ENCODE data around the gene ITSN1.

ITSN1 gene

DNA sequence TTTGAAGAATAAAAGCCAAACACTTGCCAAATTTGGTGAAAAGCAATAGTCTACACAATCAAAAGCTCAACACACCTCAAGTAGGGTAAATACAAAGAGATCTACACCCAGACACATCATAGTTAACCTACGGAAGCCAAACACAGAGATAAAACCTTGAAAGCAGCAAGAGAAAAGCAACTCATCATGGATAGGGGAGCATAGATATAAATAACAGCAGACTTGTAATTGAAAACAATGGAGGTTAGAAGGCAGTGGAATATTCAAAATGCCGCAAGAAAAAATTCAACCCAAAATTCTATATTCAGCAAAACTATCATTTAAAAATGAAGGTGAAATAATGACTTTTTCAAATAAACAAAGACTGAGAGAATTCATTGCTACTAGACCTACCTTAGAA lies 105.1 kb downstream of the ITSN1 start:
- DNase-seq (ENCODE audit: insufficient read length, low spot score), result no peak
- FAIRE-seq, result no peak
- TF ChIP-seq, protein P1, sequence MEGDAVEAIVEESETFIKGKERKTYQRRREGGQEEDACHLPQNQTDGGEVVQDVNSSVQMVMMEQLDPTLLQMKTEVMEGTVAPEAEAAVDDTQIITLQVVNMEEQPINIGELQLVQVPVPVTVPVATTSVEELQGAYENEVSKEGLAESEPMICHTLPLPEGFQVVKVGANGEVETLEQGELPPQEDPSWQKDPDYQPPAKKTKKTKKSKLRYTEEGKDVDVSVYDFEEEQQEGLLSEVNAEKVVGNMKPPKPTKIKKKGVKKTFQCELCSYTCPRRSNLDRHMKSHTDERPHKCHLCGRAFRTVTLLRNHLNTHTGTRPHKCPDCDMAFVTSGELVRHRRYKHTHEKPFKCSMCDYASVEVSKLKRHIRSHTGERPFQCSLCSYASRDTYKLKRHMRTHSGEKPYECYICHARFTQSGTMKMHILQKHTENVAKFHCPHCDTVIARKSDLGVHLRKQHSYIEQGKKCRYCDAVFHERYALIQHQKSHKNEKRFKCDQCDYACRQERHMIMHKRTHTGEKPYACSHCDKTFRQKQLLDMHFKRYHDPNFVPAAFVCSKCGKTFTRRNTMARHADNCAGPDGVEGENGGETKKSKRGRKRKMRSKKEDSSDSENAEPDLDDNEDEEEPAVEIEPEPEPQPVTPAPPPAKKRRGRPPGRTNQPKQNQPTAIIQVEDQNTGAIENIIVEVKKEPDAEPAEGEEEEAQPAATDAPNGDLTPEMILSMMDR (IDR thresholded peaks at IDR 0.05; ENCODE audit: insufficient read depth, missing control alignments), result no peak

DNA sequence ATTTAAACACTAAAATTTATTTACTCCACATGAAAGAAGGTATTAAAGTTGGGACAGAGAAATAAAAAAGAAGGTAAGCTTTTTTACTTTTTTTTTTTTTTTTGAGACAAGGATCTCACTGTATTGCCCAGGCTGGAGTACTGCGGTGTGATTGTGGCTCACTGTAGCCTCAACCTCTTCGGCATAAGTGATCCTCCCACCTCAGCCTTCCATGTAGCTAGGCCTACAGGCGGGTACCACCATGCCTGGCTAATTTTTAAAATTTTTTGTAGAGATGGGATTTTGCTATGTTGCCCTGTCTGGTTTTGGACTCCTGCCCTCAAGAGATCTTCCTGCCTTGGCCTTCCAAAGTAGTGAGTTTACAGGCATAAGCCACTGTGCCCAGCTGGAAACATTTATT lies 106.6 kb downstream of the ITSN1 start:
- TF ChIP-seq, protein P1 (IDR thresholded peaks at IDR 0.05; ENCODE audit: insufficient read depth, missing control alignments), result no peak
- no peak for DNase-seq (ENCODE audit: insufficient read length, low spot score)
- no peak for FAIRE-seq

DNA sequence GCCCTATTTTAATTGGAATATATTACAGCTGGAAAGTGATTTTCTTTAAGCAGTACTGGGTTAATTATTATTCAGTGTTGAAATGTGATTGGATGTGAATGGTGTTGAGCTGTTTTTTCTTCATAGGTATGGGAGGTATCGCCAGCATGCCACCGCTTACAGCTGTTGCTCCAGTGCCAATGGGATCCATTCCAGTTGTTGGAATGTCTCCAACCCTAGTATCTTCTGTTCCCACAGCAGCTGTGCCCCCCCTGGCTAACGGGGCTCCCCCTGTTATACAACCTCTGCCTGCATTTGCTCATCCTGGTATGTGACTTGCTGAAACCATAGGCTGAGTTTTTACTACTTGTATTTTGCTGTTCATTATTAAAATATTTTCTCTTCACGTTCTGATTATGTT lies 107.7 kb downstream of the ITSN1 start:
- FAIRE-seq (no peak), DNase-seq (ENCODE audit: insufficient read length, low spot score) (no peak)
- TF ChIP-seq, protein P1 (IDR thresholded peaks at IDR 0.05; ENCODE audit: insufficient read depth, missing control alignments), result no peak

DNA sequence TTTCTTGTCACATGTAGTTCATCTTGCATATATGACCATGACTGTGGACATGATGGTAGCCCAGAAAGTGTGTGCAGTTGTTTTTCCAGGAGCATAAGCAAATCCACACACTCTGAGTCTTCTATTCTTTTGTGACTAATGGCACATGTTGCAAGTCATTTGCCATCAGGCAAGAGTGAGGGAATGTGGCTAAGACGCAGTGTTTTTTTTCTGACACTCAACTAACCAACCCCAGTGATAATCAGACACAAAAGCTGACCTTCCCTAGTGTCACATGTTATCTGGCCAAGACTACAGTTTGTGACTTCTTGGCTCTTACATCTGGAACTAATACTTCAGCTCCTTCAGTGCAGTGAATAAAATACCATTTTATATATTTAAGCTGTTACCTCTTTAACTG lies 108.8 kb downstream of the ITSN1 start:
- TF ChIP-seq, protein P1 (IDR thresholded peaks at IDR 0.05; ENCODE audit: insufficient read depth, missing control alignments), result no peak
- DNase-seq (ENCODE audit: insufficient read length, low spot score) (no peak), FAIRE-seq (no peak)

DNA sequence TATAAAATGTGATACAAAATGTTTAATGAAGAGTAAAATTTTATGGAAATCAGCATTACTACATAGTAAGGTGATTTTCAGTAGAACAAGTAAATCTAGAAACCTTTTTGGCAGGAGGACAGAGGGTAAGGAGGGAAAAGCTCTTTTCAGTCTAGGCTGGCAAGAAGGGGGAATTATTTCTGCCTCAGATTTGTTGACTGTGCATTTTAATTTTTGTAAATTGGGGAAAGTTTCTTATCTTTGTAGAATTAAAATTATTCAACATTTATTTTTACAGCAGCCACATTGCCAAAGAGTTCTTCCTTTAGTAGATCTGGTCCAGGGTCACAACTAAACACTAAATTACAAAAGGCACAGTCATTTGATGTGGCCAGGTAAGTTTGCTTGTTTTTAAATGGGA lies 109.2 kb downstream of the ITSN1 start:
- DNase-seq (ENCODE audit: insufficient read length, low spot score) (no peak), FAIRE-seq (no peak)
- TF ChIP-seq, protein P1 (IDR thresholded peaks at IDR 0.05; ENCODE audit: insufficient read depth, missing control alignments), result no peak

DNA sequence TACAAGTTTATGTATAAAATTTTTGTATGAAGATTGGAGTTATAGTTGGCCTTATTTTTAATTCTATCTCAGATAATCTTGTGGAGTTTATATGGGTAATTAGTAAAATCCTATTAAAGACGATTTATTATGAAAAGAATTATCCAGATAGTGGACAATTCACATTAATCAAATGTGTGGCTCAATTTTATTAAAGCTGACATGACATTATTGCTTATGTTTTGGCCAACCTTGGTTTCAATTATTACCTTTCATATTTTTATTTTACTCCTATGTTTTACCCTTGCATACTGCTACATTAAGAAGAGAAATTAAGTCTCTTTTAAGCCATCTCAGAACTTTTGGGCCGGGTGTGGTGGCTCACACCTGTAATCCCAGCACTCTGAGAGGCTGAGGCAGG lies 110.0 kb downstream of the ITSN1 start:
- no peak for FAIRE-seq
- TF ChIP-seq, protein P1 (IDR thresholded peaks at IDR 0.05; ENCODE audit: insufficient read depth, missing control alignments), result no peak
- DNase-seq (ENCODE audit: insufficient read length, low spot score), result no peak

DNA sequence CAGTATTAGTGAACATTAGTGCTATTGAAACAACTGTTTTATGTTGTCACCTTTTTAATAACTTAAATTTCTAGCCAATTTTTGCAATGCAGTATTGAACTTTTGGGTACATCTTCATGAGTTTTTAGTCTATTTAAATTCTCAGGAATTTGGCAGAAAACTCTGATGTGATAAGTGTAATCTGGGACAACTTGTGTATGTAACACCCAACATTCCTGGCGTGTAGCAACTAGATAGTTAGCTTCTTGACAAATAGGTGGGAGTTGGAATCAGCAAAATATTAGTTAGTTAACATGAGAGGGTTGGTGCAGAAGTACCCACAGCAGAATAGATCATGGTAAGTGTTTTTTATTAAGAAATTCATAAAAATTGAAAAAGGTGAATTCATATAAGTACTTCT lies 111.6 kb downstream of the ITSN1 start:
- no peak for FAIRE-seq
- TF ChIP-seq, protein P1 (IDR thresholded peaks at IDR 0.05; ENCODE audit: insufficient read depth, missing control alignments), result no peak

More for the DNA sequence above, 111.6 kb downstream of the ITSN1 start:
- no peak for DNase-seq (ENCODE audit: insufficient read length, low spot score)

Data from D721Med (cell line).